K562 (cell line): ENCODE results near the gene SND1. TPM values are rescaled to one million over a fixed set of nuclear protein-coding genes. Genes with fewer than 3 reads are reported as not detected.

Experiments
- ATAC-seq: fragments of 200-7000 bp; cut with Tn5 transposase; 3 replicates; pipeline ENCODE4 v1.9.1; 2020; ENCODE audit warnings: moderate library complexity
- BruUV-seq: library from RNA; stranded (reverse); fragments of 400-500 nt; replicated peaks from 2 replicates; lab custom pipeline; 2021; lab: Mats Ljungman, UMichigan
- CTCF ChIA-PET: fragments of 300-600 bp; formaldehyde crosslinking; extraction: SDS; loops from one replicate; lab custom pipeline; 2021; ENCODE audit warnings: low intra/inter-chr PET ratio; lab: Yijun Ruan, JAX
- POLR2A ChIA-PET: fragments of 300-600, 350-650 bp; sonication (Branson Sonifier 250); formaldehyde crosslinking; extraction: SDS; loops from one replicate; lab custom pipeline; 2021; ENCODE audit warnings: antibody characterized with exemption, inconsistent platforms; lab: Yijun Ruan, JAX
- DNase-seq, 4 experiments: peaks; one replicate each; pipeline versions ENCODE4 v3.0.0 to v3.0.0-alpha.2; 2011 to 2018; ENCODE audit warnings: low spot score in 3 of 4, mixed read lengths in 3 of 4; ENCODE audit errors: extremely low read depth in 1 of 4
- FAIRE-seq: peaks from 2 replicates; lab custom pipeline; 2011; peaks lifted over from hg19 to GRCh38; lab: Jason Lieb, UNC
- H2AFZ ChIP-seq: 2 replicates; pipeline ENCODE4 v1.6.0; 2011; ENCODE audit warnings: low read depth, low read length, control low read depth, inconsistent platforms
- H3K27ac ChIP-seq: fragments of 200-600 bp; 3 replicates; pipeline ENCODE4 v1.8.0; 2011; ENCODE audit warnings: low read depth, mild to moderate bottlenecking, control low read depth, inconsistent platforms, low read length, moderate library complexity, mixed read lengths; ENCODE audit errors: extremely low read depth
- H3K27me3 ChIP-seq, 2 experiments: fragments of 300-600 bp in 1 of 2; 2 replicates in 1 of 2; 3 replicates in 1 of 2; pipeline versions ENCODE4 v1.6.0 to v1.8.0; 2011; ENCODE audit warnings: inconsistent platforms in 2 of 2, low read length in 2 of 2, mild to moderate bottlenecking in 1 of 2, mixed read lengths in 1 of 2, moderate library complexity in 1 of 2; ENCODE audit not compliant: control insufficient read depth in 2 of 2, insufficient read depth in 2 of 2
- H3K36me3 ChIP-seq: fragments of 300-600 bp; 3 replicates; pipeline ENCODE4 v1.8.0; 2011; ENCODE audit warnings: mild to moderate bottlenecking, low read length, inconsistent platforms; ENCODE audit not compliant: control insufficient read depth, insufficient read depth
- H3K4me1 ChIP-seq, 2 experiments: fragments of 200-600 bp in 1 of 2; replicated peaks in 1 of 2; 2 replicates in 1 of 2; 3 replicates in 1 of 2; pipeline versions ENCODE4 v1.5.1 to v1.8.0; 2011; ENCODE audit warnings: inconsistent platforms in 2 of 2, low read length in 2 of 2, mild to moderate bottlenecking in 1 of 2, mixed read lengths in 1 of 2, moderate library complexity in 1 of 2; ENCODE audit not compliant: control insufficient read depth in 2 of 2, insufficient read depth in 2 of 2
- H3K4me2 ChIP-seq: 2 replicates; pipeline ENCODE4 v1.6.1; 2011; ENCODE audit warnings: low read length, control low read depth, inconsistent platforms, mixed read lengths; ENCODE audit not compliant: insufficient read depth
- H3K4me3 ChIP-seq: fragments of 200-600 bp; sonication (generic), shearing (Covaris generic); 2 replicates; pipeline ENCODE4 v1.5.1; 2016; ENCODE audit warnings: control low read depth, inconsistent platforms
- H3K79me2 ChIP-seq: fragments of 200-600 bp; 3 replicates; pipeline ENCODE4 v1.8.0; 2011; ENCODE audit warnings: low read length, inconsistent platforms; ENCODE audit not compliant: control insufficient read depth, insufficient read depth
- H3K9ac ChIP-seq, 2 experiments: 2 replicates each; pipeline versions ENCODE4 v1.6.0 to v1.6.1; 2011; ENCODE audit warnings: low read depth in 2 of 2, low read length in 2 of 2, control low read depth in 1 of 2, inconsistent platforms in 1 of 2, mild to moderate bottlenecking in 1 of 2, mixed read lengths in 1 of 2; ENCODE audit not compliant: insufficient read depth in 1 of 2
- H3K9me1 ChIP-seq: one replicate; pipeline ENCODE4 v1.6.0; 2011; ENCODE audit warnings: inconsistent platforms, mild to moderate bottlenecking, low read length, moderate library complexity; ENCODE audit not compliant: control insufficient read depth, insufficient read depth
- H3K9me3 ChIP-seq: replicated peaks from 2 replicates; pipeline ENCODE4 v1.5.1; 2011; ENCODE audit warnings: low read depth, low read length, inconsistent platforms; ENCODE audit not compliant: control insufficient read depth, insufficient read depth
- H4K20me1 ChIP-seq: replicated peaks from 2 replicates; pipeline ENCODE4 v1.6.1; 2011; ENCODE audit warnings: low read length, inconsistent platforms, mixed read lengths; ENCODE audit not compliant: control insufficient read depth, insufficient read depth
- EZH2 ChIP-seq: IDR thresholded peaks from 2 replicates; pipeline ENCODE4 v1.6.1; 2012; ENCODE audit warnings: low read depth, mild to moderate bottlenecking, inconsistent platforms, low read length, borderline replicate concordance
- HMBOX1 ChIP-seq: sonication (generic); IDR thresholded peaks from 2 replicates; pipeline ENCODE4 v1.6.1; 2016
- JUN ChIP-seq, 2 experiments: sonication (generic) in 1 of 2; formaldehyde crosslinking in 1 of 2; IDR thresholded peaks; 2 replicates each; pipeline versions ENCODE4 v1.6.1 to v1.8.0; 2012 to 2022; ENCODE audit warnings: borderline replicate concordance in 2 of 2, mild to moderate bottlenecking in 2 of 2, improper control_type of control experiment in 1 of 2, low read depth in 1 of 2, low read length in 1 of 2, missing genetic modification reagents in 1 of 2
- NR2C1 ChIP-seq, 2 experiments: fragments of 450-650 bp; IDR thresholded peaks; 2 replicates each; pipeline ENCODE4 v1.6.1; 2017; ENCODE audit warnings: mild to moderate bottlenecking in 2 of 2, antibody characterized with exemption in 1 of 2, inconsistent platforms in 1 of 2, missing compliant biosample characterization in 1 of 2, missing genetic modification characterization in 1 of 2
- NR2C2 ChIP-seq, 2 experiments: fragments of 200-800 bp in 1 of 2; sonication (Bioruptor generic) in 1 of 2; sonication (generic) in 1 of 2; formaldehyde crosslinking in 1 of 2; IDR thresholded peaks; 2 replicates each; pipeline versions ENCODE4 v1.6.1 to v1.8.0; 2016 to 2022; ENCODE audit warnings: mild to moderate bottlenecking in 1 of 2, missing compliant biosample characterization in 1 of 2, missing genetic modification characterization in 1 of 2, missing genetic modification reagents in 1 of 2
- SUPT5H ChIP-seq: fragments of 450-650 bp; IDR thresholded peaks from 2 replicates; pipeline ENCODE4 v1.6.1; 2016
- ZNF79 ChIP-seq: fragments of 250-450 bp; sonication (Bioruptor Pico); IDR thresholded peaks from 2 replicates; pipeline ENCODE4 v1.4.0; 2020; ENCODE audit warnings: low read depth, mild to moderate bottlenecking, moderate library complexity
- WGBS: fragments of 100-300 bp; shearing (Covaris generic); methylation state at CpG from one replicate; pipeline ENCODE4 v1.1.6; 2016; ENCODE audit warnings: low coverage, mixed read lengths; ENCODE audit not compliant: insufficient coverage; ENCODE audit errors: missing lambda C conversion rate; 5-methylcytosine and 5-hydroxymethylcytosine counted together
- in situ Hi-C: fragments of 300-500 bp; cut with MboI; formaldehyde crosslinking; loops from 4 replicates; pipeline ENCODE4 v1.15.0; 2018; ENCODE audit warnings: inconsistent platforms, mixed read lengths
- intact Hi-C: fragments of 100-400 bp; cut with micrococcal nuclease; formaldehyde crosslinking; loops from 2 replicates; pipeline ENCODE4 v1.14.2; 2022
- polyA plus RNA-seq, 8 experiments: library from polyadenylated mRNA; depleted of rRNA in 4 of 8; stranded (reverse) in 5 of 8; unstranded in 3 of 8; fragments of >200 nt; fragmentation: Nextera tagmentation in 2 of 8; fragmentation: Illumina TruSeq in 1 of 8; extraction: Ambion mirVana in 2 of 8; extraction: Trizol in 1 of 8; gene quantifications; 2 replicates each; pipeline versions ENCODE4 v1.2.1 to v1.2.3, GENCODE V29; 2011 to 2014; ENCODE audit warnings: inconsistent platforms in 1 of 8, missing spikeins in 1 of 8
- total RNA-seq, 7 experiments: library from RNA; depleted of rRNA in 6 of 7; stranded (reverse); fragments of >200 nt in 6 of 7; fragmentation: Illumina TruSeq in 2 of 7; extraction: Trizol in 2 of 7; gene quantifications; 2 replicates each; pipeline versions ENCODE4 v1.2.1 to v1.2.3, GENCODE V29; 2011 to 2021; ENCODE audit warnings: low replicate concordance in 1 of 7

The SND1 gene
- total and polyA plus RNA-seq, 9 of the 15 experiments (the other 6 are each of a cell fraction or from before 2014, with no cell fraction given): 46.5 to 307 (median 191) TPM

- in situ Hi-C loops: no loop called here
- CTCF ChIA-PET: no interaction called here
- no peak overlapping the region for H3K4me2 ChIP-seq
Observed at GRCh38 chr7:127667759-127668530, 16.0 kb downstream of the SND1 start.

More at GRCh38 chr7:127667759-127668530, 16.0 kb downstream of the SND1 start:
- TF ChIP-seq NR2C1 (IDR thresholded peaks at IDR 0.05): peak; percentile 45; the same call in 1 of the 2 replicates
- peak; percentile 78 for TF ChIP-seq NR2C1 (tag; IDR thresholded peaks at IDR 0.05)
- TF ChIP-seq EZH2: no peak
- TF ChIP-seq SUPT5H: no peak
- no peak for TF ChIP-seq NR2C2 (CRISPR knock-in tag; IDR thresholded peaks at IDR 0.05)
- TF ChIP-seq NR2C2 (tag; IDR thresholded peaks at IDR 0.05): peak; percentile 76
- 0 out of 2 replicates have a peak, but pooled peaks have one; percentile 22 for TF ChIP-seq HMBOX1
- TF ChIP-seq ZNF79 (CRISPR knock-in tag): no peak
- no peak for TF ChIP-seq JUN (IDR thresholded peaks at IDR 0.05; ENCODE audit: borderline replicate concordance, low read depth, low read length)
- no peak for TF ChIP-seq JUN (CRISPR knock-in tag; IDR thresholded peaks at IDR 0.05; ENCODE audit: borderline replicate concordance)
- Histone ChIP-seq H3K27me3 (no peaks in the 10 kb centered on the region), H3K9ac (no peak overlapping the region), H3K36me3 (peaks cover 82% of the 10 kb centered on the region; the same call in 2 of the 3 replicates), H3K27ac (no peak overlapping the region), H2AFZ (no peak overlapping the region), H3K4me1 (no peaks in the 10 kb centered on the region), H3K9me1 (no peaks in the 10 kb centered on the region), H3K9me3 (no peaks in the 10 kb centered on the region), H4K20me1 (peaks cover 63% of the 10 kb centered on the region), H3K79me2 (peaks cover 98% of the 10 kb centered on the region), H3K4me3 (no peak overlapping the region)
- 51% methylated on average over 2 of the region's 2 CpGs for WGBS
- BruUV-seq: no TSS peak
- DNase-seq (no peak), FAIRE-seq (no peak), ATAC-seq (peak; percentile 8)
- POLR2A ChIA-PET: interaction anchor here (1.4 to 2.6 kb wide), 2 partner anchors 10 to 11 kb away, joined by 4 to 11 read pairs; no protein-coding TSS in a partner anchor
- intact Hi-C loops: no loop called here
